AG09309 (cell line): Measurements from ENCODE around the gene MIER2.

Experiments
- DNase-seq: peaks from one replicate; pipeline ENCODE4 v3.0.0-alpha.2; 2010; ENCODE audit warnings: low read depth
- H3K4me3 ChIP-seq: 2 replicates; pipeline ENCODE4 v1.5.1; 2011; ENCODE audit warnings: mild to moderate bottlenecking, low read depth, low read length, moderate library complexity; ENCODE audit not compliant: control insufficient read depth
- TF ChIP-seq, protein P1 (sequence below): IDR thresholded peaks from 2 replicates; pipeline ENCODE4 v1.5.1; 2011; ENCODE audit warnings: mild to moderate bottlenecking, low read depth, low read length, inconsistent platforms; ENCODE audit not compliant: insufficient read depth, control insufficient read depth; ENCODE audit errors: missing control alignments

MIER2 gene

DNA sequence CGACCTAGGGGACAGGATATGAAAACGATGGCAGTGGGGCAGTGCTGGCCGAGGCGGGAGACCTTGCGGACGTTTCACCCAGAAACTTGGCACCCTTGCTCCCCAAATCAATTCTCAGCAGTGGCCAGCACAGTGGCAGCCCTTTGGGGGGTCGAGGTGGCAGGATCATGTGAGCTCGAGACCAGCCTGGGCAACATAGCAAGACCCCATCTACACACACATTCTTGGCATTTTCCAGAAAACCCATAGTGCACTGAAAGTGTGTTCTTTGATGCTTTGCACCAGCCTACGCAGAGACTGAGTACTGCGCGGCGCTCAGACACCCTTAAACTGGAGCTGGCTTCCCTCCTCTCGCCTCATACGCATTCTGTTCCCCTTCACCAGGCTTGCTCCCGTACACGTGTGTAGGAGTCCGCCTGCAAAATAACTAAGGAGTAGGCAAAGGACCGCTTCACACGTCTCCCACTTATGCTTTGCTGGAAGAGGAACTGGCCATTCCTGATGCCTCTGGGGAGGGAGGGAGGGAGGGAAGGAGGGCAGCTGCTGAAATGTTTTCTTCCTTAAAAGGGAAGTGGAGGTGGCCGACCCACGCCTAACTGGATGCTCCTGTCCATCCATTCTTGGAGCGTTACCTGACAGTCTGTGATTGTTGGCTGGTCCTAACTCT is 23.5 kb upstream of the MIER2 start:
- no peak for DNase-seq
- TF ChIP-seq, protein P1, sequence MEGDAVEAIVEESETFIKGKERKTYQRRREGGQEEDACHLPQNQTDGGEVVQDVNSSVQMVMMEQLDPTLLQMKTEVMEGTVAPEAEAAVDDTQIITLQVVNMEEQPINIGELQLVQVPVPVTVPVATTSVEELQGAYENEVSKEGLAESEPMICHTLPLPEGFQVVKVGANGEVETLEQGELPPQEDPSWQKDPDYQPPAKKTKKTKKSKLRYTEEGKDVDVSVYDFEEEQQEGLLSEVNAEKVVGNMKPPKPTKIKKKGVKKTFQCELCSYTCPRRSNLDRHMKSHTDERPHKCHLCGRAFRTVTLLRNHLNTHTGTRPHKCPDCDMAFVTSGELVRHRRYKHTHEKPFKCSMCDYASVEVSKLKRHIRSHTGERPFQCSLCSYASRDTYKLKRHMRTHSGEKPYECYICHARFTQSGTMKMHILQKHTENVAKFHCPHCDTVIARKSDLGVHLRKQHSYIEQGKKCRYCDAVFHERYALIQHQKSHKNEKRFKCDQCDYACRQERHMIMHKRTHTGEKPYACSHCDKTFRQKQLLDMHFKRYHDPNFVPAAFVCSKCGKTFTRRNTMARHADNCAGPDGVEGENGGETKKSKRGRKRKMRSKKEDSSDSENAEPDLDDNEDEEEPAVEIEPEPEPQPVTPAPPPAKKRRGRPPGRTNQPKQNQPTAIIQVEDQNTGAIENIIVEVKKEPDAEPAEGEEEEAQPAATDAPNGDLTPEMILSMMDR = no peak
- H3K4me3 ChIP-seq = no peak overlapping the region

DNA sequence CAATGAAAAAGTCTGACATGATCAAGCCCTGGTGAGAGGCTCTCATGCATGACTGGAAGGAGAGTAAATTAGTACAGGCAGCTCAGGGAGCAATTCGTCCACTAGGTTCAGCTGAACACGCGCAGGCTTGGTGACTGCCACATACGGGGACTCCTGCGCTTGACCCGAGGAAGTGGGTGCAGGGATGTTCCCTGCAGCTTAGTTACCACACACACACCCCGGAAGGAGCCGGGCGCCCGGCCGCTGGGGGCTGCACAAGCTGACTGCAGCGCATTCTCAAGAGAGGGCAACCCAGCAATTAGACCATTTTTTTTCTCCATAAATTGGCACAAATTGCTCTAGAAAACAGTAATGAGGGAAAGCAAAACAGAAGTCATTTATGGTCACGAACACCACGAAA is 23.0 kb upstream of the MIER2 start:
- no peak for DNase-seq
- no peak overlapping the region for H3K4me3 ChIP-seq
- TF ChIP-seq, protein P1 = no peak

DNA sequence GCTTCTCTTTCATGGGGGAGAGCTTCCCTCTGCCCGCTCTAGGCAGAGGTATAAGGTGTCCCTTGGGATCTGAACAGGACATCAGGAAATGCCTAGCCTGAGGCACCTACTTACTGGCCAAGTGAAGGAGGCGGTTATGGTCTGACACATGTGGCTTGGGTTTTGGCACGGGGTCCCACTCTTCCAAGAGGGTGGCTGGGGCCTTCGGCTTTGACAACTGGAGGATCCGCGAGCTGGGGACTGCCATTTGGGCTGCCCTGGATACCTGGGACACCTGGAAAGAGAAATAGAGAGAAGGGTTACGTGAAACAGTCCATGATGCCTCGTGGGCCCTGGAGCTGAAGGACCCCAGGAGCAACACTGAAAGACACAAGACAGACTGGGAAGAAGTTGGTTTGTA is 22.4 kb upstream of the MIER2 start:
- no peak for DNase-seq
- H3K4me3 ChIP-seq = no peak overlapping the region
- TF ChIP-seq, protein P1 = no peak

DNA sequence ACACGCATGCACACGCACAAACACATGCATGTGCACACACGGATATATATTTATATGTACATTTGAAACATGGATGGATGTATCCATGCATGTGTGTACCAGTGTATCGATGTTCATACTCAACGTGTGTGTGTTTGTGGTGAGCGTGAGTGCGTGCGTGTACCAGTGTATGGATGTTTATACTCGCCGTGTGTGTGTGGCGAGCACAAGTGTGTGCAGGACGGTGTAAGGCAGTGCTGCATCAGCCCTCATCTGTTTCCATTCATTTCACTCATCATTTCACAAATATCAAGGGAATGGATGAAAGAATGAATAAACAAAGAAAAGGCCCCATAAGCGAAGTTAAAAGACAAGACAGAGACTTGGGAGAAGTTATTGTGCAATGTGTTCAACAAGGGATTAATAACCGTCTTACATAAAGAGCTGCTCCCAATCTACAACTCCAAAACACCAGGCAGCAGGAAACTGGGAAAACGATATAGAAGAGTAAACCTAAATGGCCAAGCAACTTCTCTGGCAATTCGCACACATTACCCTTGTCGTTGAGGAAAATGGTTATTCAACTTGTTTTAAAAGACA is 21.7 kb upstream of the MIER2 start:
- TF ChIP-seq, protein P1 = no peak
- H3K4me3 ChIP-seq = no peak overlapping the region
- no peak for DNase-seq

DNA sequence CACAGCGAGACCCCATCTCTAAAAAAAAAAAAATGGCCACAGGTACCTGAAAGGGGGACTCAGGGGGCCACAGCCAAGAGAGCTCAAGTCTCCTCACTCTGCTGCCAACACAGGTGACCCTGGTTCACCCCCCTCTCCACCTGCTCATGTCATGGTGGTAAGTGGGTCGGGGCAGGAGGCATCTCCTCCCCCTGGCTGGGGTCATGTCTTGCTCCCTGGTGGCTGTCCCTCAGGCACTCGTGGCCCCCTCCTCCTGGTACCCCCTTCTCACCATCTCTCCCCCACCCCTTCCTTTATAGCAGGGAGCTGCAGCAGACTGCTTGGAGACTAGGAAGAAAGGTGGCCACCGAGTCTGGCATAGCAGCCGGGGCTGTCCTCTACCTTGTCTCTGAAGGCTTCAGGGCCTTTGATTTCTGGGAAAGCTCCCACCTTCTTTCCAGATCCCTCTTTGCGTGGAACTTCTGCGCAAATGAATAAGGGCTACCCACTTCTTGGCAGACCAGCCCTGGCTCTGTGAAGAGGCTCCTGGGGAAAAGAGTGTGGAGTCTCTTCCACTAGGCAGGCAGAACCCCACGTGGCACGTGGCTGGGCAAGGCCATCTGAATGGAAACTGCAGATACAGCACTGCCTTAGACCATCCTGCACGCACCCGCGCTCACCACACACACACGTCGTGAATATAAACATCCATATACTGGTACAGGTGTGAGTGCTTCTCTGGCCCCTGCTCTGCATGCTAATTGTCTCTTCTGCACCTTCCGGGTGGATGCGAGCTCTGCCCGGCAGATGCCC is 20.1 kb upstream of the MIER2 start:
- no peak overlapping the region for H3K4me3 ChIP-seq
- no peak for DNase-seq
- TF ChIP-seq, protein P1 = no peak

DNA sequence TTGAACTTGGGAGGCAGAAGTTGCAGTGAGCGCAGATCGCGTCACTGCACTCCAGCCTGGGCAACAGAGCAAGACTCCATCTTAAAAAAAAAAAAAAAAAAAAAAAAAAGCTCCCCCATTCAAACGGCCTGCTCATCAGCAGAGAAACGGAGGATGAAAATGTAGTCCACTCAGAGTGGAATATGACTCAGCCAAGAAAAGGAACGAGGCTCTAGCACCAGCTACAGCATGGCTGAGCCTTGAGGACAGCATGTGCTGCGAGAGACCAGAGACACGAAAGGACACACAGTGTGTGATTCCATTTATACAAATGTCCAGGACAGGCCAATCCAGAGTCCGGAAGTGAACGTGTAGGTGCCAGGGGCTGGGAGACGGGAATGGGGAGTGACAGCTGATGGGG is 18.1 kb upstream of the MIER2 start:
- no peak overlapping the region for H3K4me3 ChIP-seq
- DNase-seq = no peak
- TF ChIP-seq, protein P1 = no peak
